Stimulated activated CD8-positive, alpha-beta memory T cell treated with anti-CD3 and anti-CD28 coated beads, Interleukin-12 subunit alpha, Interleukin-12 subunit beta, amount 100 ng/mL, for 24 hours (primary cell): ENCODE measurements around the gene TMC6.
"Not testable (repeated sequence)": the region's sequence is repeated elsewhere in the genome, so short reads cannot be mapped to it uniquely, and the experiment has no call there.

Experiments
- DNase-seq: peaks from one replicate; pipeline ENCODE4 v3.0.0-alpha.2; 2020; ENCODE audit errors: extremely low read depth

Gene TMC6

DNA sequence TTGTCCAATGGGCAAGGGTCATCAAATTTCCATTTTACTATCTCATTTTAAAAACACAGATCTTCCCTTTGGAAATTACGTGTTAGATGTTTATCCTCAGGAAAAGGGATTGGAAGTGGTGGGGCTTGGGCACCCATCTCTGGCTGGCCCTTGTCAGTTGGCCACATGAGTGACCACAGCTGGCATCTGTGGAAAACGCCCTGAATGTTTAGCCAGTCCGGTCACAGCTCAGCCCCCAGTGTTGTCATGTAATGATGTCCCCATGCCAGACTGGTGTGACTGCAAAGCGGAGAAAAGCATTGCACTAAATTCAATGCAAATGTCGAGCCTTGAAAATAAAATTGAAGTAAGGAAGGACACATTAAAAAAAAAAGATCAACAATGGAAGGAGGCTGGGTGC, 53.0 kb downstream of the TMC6 start:
- no peak for DNase-seq

DNA sequence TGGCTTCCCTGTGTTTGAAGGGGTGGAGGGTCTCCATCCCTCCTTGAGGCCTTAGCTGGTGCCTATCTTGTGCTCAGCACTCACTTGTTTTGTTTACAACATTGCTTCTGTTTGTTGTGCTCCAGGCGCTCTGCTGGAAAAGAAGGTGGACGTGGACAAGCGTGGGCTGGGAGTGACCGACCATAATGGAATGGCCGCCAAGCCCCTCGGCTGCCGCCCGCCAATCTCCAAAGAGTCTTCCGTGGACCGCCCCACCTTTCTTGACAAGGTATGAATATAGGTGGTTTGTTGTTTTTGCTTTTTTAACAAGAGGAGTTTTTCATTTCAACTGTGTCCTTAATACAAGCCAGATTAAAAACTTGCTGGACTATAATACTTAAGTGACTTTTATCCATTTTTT, 53.5 kb downstream of the TMC6 start:
- DNase-seq: no peak

DNA sequence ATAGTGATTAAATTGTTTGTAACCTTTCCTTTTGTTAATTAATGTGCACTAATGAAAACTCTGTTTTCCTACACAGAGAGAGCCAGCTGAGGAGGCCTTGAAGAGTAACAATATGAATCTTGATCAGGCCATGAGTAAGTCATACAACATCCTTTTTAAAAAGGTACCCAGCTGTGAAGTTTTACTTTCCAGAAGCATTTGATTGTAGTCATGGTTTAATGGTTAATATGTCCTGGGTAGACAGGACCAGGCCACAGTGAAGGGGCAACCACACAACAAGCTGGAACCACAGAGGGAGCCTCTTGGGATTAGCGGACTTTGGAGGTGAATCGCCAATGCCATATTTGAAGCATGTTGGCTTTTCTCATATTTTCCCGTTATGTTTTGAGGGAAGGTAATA, 55.6 kb downstream of the TMC6 start:
- DNase-seq: no peak

DNA sequence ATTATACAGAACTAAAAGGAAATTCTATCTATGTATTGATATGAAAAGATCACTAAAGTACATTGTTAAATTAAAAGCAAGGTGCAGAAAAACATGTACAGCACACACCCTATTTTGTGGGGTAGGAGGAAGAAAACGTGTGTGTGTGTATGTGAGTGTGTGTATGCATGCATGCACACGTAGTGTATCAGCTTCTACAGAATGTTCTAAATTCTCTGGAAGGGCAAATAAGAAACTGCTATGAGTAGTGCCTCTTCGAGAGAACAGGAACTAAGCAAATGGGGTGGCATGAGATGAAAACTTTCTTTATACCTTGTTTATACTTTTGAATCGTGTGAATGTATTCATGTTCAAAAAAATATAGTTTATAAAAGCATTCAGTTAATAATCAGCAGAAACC, 58.9 kb downstream of the TMC6 start:
- no peak for DNase-seq

DNA sequence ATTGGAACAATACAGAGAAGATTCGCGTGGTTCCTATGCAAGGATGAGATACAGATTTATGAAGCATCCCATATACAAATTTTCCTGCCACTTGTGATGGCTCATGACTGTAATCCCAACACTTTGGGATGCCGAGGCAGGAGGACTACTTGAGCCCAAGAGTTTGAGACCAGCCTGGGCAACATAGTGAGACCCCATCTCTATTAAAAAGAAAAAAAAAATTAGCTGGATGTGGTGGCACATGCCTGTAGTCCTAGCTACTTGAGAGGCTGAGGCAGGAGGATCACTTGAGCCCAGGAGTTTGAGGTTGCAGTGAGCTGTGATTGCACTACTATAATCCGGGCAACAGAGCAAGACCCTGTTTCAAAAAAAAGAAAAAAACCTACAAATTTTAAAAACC, 61.6 kb downstream of the TMC6 start:
- not testable (repeated sequence) for DNase-seq

DNA sequence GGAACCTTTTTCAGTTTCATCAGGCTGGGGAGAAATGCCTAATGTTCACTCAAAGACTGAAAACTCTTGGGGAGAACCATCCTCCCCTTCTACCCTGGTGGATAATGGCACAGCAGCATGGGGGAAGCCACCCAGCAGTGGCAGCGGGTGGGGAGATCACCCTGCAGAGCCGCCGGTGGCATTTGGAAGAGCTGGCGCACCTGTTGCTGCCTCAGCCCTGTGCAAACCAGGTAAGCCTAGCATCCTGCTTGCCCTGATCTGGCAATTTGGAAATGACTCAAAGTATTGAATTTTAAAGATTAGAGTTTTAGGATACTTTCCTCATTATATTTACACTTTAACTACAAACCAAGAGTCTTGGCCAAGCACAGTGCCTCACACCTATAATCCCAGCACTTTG, 63.8 kb downstream of the TMC6 start:
- no peak for DNase-seq

DNA sequence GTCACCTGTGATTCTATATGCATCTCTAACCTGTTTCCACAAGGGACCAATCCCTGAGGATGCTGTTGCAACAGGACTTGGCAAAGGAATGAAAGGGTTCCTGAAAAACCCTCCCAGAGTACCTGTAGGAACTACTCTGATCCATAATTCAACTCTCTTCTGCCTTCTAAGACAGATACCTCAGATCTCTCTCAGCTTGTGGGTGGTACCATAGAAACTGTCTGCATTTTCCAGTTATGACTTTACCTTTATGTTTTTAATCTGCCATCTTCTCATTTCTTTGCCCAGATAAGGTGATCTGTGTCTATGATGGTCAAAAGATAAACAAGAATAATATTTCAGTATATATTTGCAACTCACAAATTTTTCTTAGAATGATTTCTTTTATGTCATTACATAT, 65.1 kb downstream of the TMC6 start:
- DNase-seq: no peak

DNA sequence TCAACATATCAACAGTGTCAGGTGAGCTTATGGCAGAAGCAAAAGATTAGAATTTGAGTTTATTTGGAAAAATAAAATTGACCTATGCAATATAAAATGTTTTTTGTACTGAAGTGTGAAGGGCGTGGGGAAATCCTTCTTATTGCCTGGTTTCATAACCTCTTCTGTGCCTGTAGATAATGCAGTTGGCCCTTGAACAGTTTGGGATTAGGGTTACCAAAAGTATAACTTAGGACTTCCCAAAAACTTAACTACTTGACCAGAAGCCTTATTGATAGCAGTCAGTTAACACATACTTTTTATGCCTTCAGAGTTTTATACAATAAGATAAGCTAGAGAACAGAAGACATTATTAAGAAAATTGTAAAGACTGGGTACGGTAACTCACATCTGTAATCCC, 66.0 kb downstream of the TMC6 start:
- DNase-seq: no peak
